Smooth muscle cell of the brain vasculature (primary cell): ENCODE measurements around the gene SELENOP.
"Not testable (repeated sequence)": the region's sequence is repeated elsewhere in the genome, so short reads cannot be mapped to it uniquely, and the experiment has no call there.

Experiments
- DNase-seq: peaks from one replicate; pipeline ENCODE4 v3.0.0-alpha.2; 2012; ENCODE audit warnings: low read depth, low spot score

The SELENOP gene, protein sequence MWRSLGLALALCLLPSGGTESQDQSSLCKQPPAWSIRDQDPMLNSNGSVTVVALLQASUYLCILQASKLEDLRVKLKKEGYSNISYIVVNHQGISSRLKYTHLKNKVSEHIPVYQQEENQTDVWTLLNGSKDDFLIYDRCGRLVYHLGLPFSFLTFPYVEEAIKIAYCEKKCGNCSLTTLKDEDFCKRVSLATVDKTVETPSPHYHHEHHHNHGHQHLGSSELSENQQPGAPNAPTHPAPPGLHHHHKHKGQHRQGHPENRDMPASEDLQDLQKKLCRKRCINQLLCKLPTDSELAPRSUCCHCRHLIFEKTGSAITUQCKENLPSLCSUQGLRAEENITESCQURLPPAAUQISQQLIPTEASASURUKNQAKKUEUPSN

DNA sequence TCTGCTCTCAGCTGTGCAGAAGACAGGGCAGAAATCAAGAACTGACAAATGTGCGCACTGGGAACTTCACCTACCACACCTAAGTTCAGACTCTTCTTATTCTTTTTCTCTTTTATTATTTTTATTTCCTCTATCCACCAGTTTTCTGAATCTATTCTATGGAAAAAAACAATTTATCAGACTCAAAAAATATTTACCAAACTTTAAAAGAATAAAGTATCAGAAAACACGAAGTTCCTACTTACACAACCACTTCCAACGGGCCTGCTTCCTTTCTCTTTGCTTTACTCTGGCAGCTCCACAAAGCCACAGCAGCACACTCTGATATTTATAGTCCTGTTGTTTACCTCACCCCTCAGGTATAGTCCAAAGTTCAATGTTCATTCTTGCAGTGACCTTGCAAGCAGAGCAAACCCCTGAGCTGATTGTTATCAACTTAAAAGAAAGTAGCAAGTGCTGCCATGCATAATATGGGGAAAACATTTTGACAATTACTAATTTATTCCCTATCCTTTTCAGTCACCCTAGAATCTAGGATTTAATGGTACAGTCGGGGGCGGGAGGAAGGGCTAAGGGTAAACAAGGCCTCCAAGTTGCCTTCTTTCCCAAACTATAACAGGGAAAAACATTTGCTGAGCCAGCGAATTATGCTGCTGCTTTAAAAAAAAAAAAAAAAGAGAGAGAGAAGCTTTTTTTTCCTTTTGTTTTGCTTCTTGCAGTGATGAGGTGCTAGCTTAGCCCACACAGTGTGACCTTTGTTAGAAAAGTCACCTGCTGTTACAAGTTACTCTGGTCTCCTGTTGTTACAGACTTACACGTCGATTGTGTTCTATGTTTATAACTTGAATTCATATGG lies at the start of gene SELENOP:
TSS of gene SELENOP (minus strand) at position 302 of the 856 bp plus-strand sequence. CDS start 3,539 bp downstream, outside the sequence.
- DNase-seq: peak; percentile 79

DNA sequence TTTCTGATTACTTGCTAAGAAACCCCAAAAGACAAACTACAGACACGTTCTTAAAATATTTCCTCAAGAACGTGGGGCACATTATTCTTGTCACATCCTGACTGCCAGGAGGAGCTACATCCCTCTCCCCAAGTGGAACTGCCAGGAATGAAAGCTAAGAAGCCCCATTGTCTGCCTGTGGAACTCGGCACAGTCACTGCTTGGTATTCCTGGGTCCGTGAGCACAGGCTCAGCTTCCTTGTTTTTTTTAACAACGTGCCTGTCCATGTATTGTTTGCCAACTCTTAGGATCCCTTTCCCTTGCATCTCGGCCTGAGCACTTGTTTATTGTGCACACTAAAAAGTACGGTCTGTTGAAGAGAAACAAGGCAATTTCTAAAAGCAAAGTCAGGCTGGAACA lies 47.0 kb upstream of the SELENOP start:
- DNase-seq: no peak

DNA sequence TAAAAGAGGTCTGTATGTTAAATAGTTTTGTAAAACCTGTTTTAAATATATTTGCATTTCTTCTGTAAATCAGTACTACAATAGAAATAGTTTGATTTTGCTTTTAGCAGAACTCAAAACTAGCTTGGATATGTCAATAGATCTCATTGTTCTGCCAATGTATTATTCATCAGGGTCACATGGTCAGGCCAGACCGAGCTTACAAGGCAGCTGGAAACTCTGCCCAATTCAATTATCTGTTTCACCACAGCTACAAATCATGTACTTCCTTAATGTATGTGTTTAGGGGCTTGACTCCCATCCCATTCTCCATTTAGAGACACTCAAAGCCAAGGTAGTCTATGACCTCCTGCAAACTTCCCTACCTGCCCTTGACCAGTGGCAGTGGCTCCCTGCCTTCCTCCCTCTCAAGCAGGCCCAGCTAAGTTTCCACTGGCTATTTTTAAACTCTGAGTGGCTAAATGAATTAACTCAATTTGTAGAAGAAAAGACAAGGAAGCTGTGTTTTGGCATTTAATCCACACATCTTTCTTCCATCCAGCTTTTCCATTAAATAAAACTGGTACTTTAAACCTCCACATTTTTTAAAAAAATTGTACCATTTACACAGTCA lies 46.4 kb upstream of the SELENOP start:
- no peak for DNase-seq

DNA sequence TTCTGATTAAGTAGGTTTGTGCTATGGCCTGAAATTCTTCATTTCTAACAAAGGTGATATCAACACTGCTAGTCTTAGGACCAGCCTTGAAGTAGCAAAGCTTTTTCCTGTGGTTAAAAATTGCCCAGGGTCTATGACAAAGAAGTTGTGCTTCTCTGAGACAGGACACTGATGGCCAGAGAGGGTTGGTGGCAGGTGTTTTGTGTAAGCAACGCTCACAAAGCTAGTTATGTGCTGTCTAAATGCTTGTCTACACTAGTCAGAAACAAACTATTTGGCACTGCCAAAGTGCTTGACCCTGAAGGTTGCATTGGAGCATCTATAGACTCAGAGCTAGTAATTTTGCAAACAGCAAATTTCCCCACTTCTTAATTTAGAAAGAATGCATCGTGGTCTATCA lies 44.1 kb upstream of the SELENOP start:
- DNase-seq: no peak

DNA sequence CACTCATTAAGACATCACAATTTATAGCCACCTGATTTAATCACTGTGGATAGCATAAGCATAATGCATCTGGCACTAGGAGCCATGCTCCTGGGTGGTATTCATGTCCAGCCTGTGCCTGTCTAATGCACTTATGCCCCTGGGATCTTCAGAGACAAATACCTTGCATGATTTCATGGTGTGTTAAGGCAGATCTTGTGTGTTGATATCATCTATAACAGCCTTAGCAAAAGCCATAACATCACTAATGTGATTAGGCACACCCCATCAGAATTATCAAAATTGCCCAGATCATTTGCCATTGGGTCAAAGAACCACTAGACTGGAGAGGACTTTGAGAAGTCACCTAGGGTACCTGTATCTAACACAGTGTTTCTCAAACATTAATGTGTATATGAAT lies 43.7 kb upstream of the SELENOP start:
- no peak for DNase-seq

DNA sequence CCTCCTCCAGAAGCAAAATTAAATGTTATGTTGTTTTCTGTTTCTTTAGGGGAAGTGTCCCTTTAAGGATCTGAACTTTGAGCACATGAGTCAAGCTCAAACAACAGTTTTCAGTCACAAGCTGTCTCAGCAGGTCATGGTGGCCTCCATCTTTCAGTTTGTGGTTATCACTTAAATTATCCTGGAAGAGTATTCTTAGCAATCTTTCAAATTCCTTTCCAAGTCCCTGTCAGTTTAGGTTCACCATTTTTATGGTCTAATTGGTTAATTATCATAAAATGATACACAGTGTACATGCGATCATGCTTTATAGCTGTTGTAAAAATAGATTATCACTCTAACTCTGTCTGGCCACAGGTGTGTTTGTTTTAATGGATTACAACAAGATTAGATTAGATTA lies 43.1 kb upstream of the SELENOP start:
- no peak for DNase-seq

DNA sequence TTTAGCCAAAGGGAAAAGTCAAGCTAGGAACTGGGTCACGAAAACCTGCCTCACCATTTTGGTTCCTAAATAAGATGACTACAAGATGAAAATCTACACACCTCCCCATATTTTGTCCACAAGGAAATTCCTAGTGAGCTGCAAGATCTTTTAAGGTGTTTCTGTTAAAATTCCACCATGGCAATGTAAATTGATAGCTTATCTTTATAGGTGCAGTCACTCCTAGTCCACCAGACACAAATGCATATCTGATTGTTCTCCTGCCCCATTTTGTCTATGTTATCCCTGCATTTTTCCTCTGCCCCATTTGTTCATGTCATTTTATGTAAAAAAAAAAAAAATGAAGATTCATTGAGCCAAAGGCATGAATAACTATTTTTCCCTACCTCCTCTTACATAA lies 41.1 kb upstream of the SELENOP start:
- no peak for DNase-seq

DNA sequence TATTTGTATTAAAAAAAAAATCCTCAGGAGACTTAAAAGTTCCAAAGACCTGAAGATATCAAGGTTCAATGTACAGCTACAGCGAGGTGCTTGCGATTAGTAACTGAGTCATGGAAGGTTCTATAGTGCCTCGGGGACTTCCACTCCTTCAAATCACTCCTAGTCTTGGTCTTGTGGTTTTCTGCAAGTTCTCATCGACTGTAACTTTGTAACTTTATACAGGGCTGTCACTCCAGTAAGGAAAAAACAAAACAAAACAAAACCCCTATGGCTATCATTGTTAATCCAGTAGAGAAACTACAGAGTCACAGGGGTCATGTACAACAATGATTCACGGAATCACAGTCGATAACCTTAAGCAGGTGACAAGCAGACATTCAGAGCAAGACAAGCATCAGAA lies 39.8 kb upstream of the SELENOP start:
- no peak for DNase-seq

DNA sequence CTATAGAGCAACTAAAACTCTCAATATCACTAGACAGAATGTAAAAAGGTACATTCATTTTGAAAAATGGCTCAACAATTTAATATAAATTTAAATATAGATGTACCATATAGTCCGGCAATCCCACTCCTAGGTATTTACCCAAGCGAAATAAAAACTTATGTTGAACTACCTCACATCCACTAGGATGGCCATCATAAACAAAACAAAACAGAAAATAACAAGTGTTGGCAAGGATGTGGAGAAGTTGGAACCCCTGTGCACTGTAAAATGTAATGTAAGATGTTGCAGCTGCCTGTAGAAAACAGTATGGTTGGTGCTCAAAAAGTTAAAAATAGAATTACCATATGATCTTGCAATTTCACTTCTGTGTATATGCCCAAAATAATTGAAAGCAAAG lies 36.9 kb upstream of the SELENOP start:
- no peak for DNase-seq

DNA sequence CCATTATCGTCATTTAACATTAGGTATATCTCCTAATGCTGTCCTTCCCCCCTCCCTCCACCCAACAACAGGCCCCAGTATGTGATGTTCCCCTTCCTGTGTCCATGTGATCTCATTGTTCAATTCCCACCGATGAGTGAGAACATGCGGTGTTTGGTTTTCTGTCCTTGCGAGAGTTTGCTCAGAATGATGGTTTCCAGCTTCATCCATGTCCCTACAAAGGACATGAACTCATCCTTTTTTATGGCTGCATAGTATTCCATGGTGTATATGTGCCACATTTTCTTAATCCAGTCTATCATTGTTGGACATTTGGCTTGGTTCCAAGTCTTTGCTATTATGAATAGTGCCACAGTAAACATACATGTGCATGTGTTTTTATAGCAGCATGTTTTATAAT lies 32.7 kb upstream of the SELENOP start:
- not testable (repeated sequence) for DNase-seq

DNA sequence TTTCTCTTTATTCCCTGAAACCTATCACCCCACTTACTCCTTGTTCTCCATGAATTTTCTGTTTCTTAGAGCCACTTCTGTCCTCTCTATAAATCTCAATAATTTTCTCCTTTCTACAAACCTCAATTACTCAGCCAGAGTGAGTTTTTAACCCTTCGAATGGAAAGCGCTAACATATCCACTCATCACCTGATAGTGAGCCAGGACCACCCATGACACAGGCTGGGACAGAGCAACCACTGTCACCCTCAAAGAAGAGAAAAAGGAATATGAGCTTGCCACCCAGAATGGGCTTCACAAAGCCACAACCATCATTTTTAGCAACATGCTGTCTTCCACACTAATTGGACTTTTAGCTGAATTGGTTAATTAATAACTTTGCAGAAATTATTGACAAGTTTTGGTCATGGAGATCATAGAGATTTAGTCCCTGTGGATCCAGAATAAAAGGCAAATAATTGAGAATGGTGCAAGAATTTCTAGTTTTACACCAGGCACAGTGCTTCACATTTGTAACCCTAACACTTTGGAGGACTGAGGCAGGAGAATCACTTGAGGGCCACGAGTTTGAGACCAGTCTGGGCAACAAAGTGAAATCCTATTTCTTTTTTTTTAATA lies 32.1 kb upstream of the SELENOP start:
- DNase-seq: no peak

DNA sequence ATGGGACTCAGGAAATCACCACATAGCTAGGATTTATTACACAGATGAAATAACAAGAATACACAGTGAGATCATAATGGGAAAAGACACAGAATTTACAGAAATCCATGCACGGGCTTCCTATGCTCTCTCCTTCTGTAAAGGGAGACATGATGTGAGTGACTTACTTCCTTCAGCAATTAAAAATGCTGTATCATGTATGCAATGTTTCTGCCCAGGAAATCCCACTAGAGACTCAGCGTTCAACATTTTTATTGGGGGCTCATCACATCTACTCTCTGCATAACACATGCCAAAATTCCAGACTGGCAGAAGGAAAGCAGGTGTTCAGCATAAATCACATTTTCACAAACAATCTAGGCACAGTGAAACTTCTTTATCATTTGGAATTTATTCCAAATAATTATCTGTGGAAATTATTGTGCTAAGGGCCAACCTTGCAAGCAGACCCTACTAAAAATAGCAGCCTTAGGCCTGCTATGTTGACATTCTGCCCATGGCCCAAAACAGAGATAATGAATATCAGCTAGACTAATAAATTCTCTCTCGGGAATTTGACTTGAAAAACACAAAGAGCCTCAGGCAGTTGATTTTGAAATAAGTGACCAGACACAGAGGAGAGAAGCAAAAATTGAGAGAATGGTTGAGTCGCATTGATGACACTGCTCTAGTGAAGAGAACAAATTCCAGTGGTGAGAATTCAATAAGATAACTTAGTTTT lies 31.4 kb upstream of the SELENOP start:
- no peak for DNase-seq

DNA sequence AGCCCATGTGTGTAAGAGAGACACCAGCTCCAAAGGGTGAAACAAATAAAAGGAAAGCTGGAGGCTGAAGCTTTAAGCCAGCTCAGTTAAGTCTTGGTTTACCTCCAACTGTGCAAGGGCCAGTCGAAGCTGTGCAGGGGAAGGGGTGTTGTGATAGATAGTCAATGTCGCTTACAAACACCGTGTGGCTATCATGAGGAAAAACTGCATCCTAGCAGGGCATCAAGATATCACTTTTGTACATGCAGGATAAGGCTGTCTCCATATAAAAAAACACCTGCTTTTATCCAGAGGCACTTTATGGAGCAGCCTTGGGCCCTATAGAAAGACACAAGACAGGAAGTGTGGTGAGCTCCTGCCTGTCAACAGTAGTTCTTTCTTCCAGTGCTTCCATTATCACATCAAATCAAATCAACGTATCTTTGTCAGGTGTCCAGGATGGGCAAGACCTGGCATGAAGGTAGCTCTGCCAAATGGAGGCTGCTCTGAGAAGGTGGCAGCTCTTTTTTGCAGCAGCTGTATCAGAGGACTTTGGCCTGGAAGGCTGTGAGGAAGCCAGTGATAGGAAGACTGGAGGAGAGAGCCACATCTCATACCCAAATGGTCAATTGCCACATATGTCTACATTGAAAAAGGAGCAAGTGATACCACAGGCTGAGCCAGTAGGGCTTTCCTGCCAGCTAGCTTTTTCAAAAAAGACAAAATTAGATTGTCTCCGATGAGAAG lies 29.3 kb upstream of the SELENOP start:
- no peak for DNase-seq

DNA sequence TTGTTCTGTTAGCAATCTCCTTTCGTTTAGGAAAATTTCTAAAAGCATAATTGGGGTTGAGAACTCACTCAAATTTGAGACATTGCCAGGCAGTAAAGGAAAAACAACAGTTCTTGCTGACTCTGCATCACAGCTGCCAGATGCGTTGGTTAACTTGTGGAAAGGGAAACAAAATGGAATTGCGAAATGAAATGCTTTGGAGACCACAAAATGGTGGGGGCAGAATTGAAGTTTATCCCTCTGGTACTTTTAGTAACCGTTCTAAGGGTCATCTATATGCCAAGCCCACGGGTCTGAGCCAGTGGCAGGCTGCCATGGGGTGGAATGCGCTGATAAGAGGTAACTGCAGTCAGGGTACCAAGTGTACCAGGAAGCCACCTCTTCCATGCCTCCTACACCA lies 28.6 kb upstream of the SELENOP start:
- peak; percentile 72 for DNase-seq

DNA sequence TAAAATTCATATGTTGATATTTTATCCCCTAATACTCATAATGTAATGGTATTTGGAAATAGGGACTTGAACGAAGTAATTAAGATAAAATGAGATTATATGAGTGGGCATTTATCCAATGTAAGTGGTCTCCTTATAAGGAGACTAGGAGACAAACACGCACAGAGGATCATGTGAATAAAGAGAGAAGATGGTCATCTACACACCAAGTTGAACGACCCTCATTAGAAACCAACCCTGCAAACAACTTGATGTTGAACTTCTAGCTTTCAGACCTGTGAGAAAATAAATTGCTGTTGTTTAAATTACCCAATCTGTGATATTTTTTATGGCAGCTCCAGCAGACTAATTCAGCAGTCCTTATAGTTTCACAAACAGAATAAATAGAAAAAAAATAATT lies 27.5 kb upstream of the SELENOP start:
- DNase-seq: no peak

DNA sequence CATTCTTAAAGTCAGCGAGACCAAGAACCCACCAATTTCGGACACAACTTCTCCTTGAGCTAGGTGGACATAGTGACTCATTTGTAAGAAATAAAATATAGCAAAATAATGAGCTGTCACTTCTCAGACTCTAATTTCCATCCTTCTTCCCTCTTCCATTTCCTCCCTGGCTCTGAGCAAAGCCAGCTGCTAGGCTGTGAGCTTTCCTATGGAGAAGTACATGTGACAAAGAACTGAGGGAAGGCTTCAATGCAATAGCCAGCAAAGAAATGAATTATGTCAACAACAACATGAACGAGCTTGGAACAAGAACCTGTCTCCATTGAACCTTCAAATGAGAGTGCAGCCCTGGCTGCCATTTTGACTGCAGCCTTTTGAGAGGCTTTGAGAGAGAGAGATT lies 25.9 kb upstream of the SELENOP start:
- DNase-seq: no peak

DNA sequence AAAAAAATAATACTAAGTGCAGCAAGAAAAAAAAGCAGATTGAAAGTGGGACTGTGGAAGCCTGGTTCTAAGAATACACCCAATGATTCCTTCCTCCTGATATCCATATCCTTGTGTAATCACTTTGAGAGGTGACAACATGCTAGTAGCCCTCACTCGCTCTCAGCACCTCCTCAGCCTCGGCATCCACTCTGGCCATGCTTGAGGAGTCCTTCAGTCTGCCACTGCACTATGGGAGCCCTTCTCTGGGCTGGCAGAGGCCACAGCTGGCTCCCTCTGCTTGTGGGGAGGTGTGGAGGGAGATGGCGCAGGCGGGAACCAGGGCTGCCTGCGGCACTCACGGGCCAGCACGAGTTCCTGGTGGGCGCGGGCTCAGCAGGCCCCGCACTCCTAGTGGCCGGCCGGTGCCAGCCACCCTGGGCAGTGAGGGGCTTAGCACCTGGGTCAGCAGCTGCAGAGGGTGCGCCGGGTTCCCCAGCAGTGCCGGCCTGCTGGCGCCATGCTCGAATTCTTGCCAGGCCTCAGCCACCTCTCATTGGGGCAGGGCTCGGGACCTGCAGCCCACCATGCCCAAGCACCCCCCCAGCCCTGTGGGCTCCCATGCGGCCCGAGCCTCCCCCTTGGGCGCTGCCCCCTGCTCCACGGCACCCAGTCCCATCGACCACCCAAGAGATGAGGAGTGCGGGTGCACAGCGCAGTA lies 24.5 kb upstream of the SELENOP start:
- DNase-seq: no peak

DNA sequence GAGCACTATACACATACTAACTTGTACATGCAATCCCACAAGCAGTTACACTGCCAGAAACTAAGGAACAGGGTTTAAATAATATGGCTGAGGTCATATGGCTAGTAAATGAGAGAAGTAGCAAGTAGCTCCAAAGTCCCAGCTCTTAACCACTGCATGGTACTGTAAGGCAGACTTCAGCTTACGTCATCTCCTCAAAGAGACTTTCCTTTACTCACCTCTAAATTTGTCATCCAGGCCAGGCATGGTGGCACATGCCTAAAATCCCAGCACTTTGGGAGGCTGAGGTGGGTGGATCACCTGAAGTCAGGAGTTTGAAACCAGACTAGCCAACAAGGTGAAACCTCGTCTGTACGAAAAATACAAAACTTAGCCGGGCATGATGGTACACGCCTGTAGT lies 20.4 kb upstream of the SELENOP start:
- DNase-seq: no peak

DNA sequence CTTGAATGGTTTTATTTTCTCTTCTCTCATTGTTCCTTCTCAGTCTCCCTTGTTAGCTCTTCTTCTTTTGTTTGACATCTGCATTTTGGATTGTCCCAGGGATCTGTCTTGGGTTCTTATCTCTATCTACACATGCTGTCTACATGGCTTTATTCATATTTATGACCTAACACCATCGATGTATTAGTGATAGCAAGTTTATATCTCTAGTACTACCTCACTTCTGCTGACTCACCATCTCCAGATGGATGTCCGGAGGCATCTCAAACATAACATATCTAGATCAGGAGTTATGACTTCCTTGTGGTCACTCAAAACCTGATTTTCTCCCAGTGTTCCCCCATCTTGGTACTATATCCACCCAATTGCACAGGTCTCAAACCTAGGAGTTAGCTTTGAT lies 19.2 kb upstream of the SELENOP start:
- no peak for DNase-seq

DNA sequence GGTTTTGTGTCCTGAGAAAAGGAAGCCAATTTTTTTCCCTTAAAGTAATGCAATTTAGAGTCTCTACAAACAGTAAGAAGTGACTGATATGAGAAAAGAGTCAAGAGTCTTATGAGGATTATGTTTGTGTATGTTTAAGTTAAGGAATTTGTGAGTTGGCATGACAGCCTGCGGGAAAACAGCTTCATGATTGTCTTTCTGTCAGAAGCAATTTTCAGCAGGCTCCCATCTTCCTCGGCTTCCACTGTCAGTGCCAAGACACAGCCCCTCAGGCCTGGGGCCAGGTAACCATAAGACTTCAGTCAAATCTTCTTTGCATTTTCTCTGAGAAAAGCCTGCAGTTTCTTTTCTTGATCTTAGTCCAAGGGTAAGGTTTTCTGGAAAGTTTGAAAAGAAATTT lies 17.0 kb upstream of the SELENOP start:
- DNase-seq: no peak
